Natural killer cell (primary cell): Measurements from ENCODE around the gene ERO1A. TPM values are rescaled to one million over a fixed set of nuclear protein-coding genes. Genes with fewer than 3 reads are reported as not detected.
A peak's percentile ranks its signal among the peaks of the same experiment; 100 is the strongest.

ENCODE experiments used
- ATAC-seq, 3 donors: fragments of 150-1000 bp in 2 of 3; fragments of 200-7000 bp in 1 of 3; cut with Tn5 transposase; 1 replicate in 1 of 3; 2 replicates in 2 of 3; pipeline ENCODE4 v1.10.0; 2021; ENCODE audit warnings: mild to moderate bottlenecking in 2 of 3, moderate library complexity in 2 of 3
- DNase-seq, 2 donors: peaks; one replicate each; pipeline versions ENCODE4 v3.0.0 to v3.0.0-alpha.2; 2013 to 2021; ENCODE audit warnings: mixed read lengths in 1 of 2
- H3K27ac ChIP-seq: one replicate; pipeline ENCODE4 v1.5.1; 2013; ENCODE audit warnings: mild to moderate bottlenecking, low read length
- H3K27me3 ChIP-seq: one replicate; pipeline ENCODE4 v1.6.1; 2013; ENCODE audit warnings: low read length; ENCODE audit not compliant: control insufficient read depth, insufficient read depth
- H3K36me3 ChIP-seq: one replicate; pipeline ENCODE4 v1.6.1; 2013; ENCODE audit warnings: low read length; ENCODE audit not compliant: control insufficient read depth, insufficient read depth
- H3K4me1 ChIP-seq: one replicate; pipeline ENCODE4 v1.6.1; 2013; ENCODE audit warnings: low read length; ENCODE audit not compliant: control insufficient read depth, insufficient read depth
- H3K4me3 ChIP-seq: one replicate; pipeline ENCODE4 v1.5.1; 2013; ENCODE audit warnings: low read length
- H3K9me3 ChIP-seq: one replicate; pipeline ENCODE4 v1.6.1; 2013; ENCODE audit warnings: low read length; ENCODE audit not compliant: control insufficient read depth, insufficient read depth
- H3K27ac Mint-ChIP-seq, 2 donors: one replicate each; pipeline ENCODE4 v1.8.0; 2022; ENCODE audit warnings: mild to moderate bottlenecking in 2 of 2, mixed read lengths in 2 of 2, moderate library complexity in 1 of 2
- H3K27me3 Mint-ChIP-seq, 2 donors: one replicate each; pipeline ENCODE4 v1.8.0; 2022; ENCODE audit warnings: low read depth in 2 of 2, mixed read lengths in 2 of 2
- H3K36me3 Mint-ChIP-seq: one replicate; pipeline ENCODE4 v1.8.0; 2022; ENCODE audit warnings: mixed read lengths
- H3K4me1 Mint-ChIP-seq, 2 donors: one replicate each; pipeline ENCODE4 v1.8.0; 2022; ENCODE audit warnings: mixed read lengths in 2 of 2
- H3K4me3 Mint-ChIP-seq: one replicate; pipeline ENCODE4 v1.8.0; 2022; ENCODE audit warnings: mild to moderate bottlenecking, moderate library complexity, mixed read lengths
- H3K9me3 Mint-ChIP-seq, 2 donors: one replicate each; pipeline ENCODE4 v1.8.0; 2022; ENCODE audit warnings: mixed read lengths in 2 of 2
- CTCF ChIP-seq: fragments of 200-600 bp; IDR thresholded peaks from one replicate; pipeline ENCODE4 v1.8.0; 2022; ENCODE audit warnings: antibody characterized with exemption
- WGBS: methylation state at CpG from one replicate; pipeline ENCODE4 v1.1.7; 2013; ENCODE audit warnings: missing lambda C conversion rate; ENCODE audit not compliant: insufficient coverage; 5-methylcytosine and 5-hydroxymethylcytosine counted together
- intact Hi-C: fragments of 100-400 bp; cut with micrococcal nuclease; formaldehyde crosslinking; loops from one replicate; pipeline ENCODE4 v1.14.2; 2022
- total RNA-seq, 4 donors: library from RNA; stranded (reverse); fragments of 120-200 nt in 1 of 4; gene quantifications; one replicate each; pipeline versions ENCODE4 v1.2.3 to v1.2.4, GENCODE V29; 2013 to 2022

ERO1A gene
- total RNA-seq, 3 donors from 2014 or later (not counting 1 experiment from before 2014, with no cell fraction given), result 35.4 to 47.7 (median 42.5) TPM

DNA sequence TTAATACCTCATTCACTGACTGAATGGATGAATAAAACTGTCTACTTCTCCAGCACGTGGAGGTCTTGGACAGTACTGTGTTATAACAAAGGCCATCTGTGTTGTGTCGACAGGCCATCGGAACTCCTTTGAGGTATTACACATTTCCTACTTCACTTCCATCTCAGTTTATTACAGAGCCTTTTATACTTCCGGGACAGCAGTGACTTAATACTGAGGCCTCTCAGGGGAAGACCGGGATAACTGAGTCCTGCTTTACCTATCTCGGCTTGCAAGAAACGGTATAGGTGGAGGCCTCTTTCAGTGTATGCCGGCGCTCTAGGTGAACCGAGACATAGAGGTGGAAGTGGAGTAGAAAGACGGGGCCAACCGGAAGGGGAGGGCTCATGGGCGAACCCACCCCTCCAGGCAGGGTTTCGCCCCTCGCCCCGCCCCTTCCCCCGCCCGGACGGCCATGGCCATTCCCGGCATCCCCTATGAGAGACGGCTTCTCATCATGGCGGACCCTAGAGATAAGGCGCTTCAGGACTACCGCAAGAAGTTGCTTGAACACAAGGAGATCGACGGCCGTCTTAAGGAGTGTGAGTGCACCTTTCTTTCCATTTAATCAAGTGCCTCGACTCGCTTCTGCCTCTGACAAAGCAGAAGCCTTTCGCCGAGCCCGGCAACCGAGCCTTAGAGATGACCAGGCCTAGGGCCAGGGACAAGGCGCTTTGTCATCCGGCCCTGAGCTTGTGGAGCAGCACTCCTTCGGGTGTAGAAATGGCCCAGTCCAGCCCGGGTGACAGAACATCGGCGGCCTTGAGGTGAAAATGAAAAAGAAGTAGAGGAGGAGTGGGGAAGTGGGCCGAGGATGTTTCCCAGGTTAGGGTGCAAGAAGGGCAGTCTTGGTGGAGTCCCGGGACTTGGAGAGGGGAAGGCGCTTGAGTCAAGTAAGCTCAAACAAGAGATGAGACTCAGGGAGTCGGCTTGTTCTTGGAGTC is 11.7 kb upstream of the ERO1A start, which contains the start of gene PSMC6:
PSMC6 (plus strand) TSS at position 477 of the 983 bp plus-strand sequence; CDS start at position 497, 20 bp downstream.
- H3K4me3 ChIP-seq, result peak within 1 kb of the TSS; percentile 75

DNA sequence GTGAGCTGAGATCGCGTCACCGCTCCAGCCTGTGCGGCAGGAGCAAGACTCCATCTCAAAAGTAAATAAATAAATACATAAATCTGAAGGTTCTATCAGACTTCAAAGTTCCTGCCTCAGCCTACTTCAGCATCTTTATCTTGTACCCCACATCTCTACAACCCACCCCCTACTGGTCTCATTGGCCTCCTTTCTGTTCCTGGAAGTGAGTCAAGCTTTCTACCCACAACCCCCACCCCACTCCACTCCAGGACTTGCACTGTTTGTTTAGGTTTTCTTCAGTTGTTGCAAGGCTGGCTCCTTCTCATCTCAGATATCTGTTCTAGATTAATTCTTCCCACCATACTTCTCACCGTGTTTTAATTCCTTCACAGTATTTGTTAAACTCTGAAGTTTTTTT is 10.9 kb upstream of the ERO1A start:
- H3K9me3 ChIP-seq, result no peaks in the 10 kb centered on the region
- H3K27ac Mint-ChIP-seq, result peak overlapping the region; percentile 97
- no peaks in the 10 kb centered on the region for H3K36me3 Mint-ChIP-seq
- intact Hi-C loops, result loop anchor here (5.0 kb wide), 2 partner anchors 86 to 154 kb away; partner anchors contain the start of genes GNPNAT1, GPR137C and TXNDC16
- TF ChIP-seq CTCF, result no peak
- H3K4me1 ChIP-seq, result peaks cover 10% of the 10 kb centered on the region
- peak overlapping the region; percentile 97 for H3K4me3 Mint-ChIP-seq
- peaks cover 23 to 30% of the 10 kb centered on the region in 2 donors for H3K4me1 Mint-ChIP-seq
- DNase-seq (peak in 1 of 2 donors; percentile 63), ATAC-seq (peak in 1 of 3 donors; percentile 11)
- H3K4me3 ChIP-seq, result no peak overlapping the region
- peaks cover 0 to 4% of the 10 kb centered on the region in 2 donors for H3K27me3 Mint-ChIP-seq
- 74% methylated on average over 4 of the region's 5 CpGs for WGBS
- H3K36me3 ChIP-seq, result peaks cover 20% of the 10 kb centered on the region
- peak overlapping the region; percentile 94 for H3K27ac ChIP-seq
- no peaks in the 10 kb centered on the region for H3K27me3 ChIP-seq
- no peaks in the 10 kb centered on the region for H3K9me3 Mint-ChIP-seq

More for the DNA sequence above, 11.7 kb upstream of the ERO1A start, which contains the start of gene PSMC6:
- H3K36me3 ChIP-seq, result peaks cover 27% of the 10 kb centered on the region
- DNase-seq (peak; percentile 85 to 96), ATAC-seq (peak; percentile 98 to 100 (median 99))
- H3K27ac ChIP-seq, result peak within 1 kb of the TSS; percentile 94
- peaks cover 10% of the 10 kb centered on the region for H3K4me1 ChIP-seq
- H3K27ac Mint-ChIP-seq, result peak within 1 kb of the TSS; percentile 97
- peaks cover 0 to 4% of the 10 kb centered on the region in 2 donors for H3K27me3 Mint-ChIP-seq
- H3K4me3 Mint-ChIP-seq, result peak within 1 kb of the TSS; percentile 97
- TF ChIP-seq CTCF, result no peak
- H3K4me1 Mint-ChIP-seq, result peaks cover 23 to 30% of the 10 kb centered on the region in 2 donors
- H3K9me3 Mint-ChIP-seq, result no peaks in the 10 kb centered on the region
- H3K27me3 ChIP-seq, result no peaks in the 10 kb centered on the region
- H3K9me3 ChIP-seq, result no peaks in the 10 kb centered on the region
- intact Hi-C loops, result loop anchor here (1.0 to 5.0 kb wide), 3 partner anchors 23 to 155 kb away; partner anchors contain the start of genes GNPNAT1, GPR137C, STYX and TXNDC16
- H3K36me3 Mint-ChIP-seq, result no peaks in the 10 kb centered on the region
- under 1% methylated on average over 43 of the region's 43 CpGs for WGBS

DNA sequence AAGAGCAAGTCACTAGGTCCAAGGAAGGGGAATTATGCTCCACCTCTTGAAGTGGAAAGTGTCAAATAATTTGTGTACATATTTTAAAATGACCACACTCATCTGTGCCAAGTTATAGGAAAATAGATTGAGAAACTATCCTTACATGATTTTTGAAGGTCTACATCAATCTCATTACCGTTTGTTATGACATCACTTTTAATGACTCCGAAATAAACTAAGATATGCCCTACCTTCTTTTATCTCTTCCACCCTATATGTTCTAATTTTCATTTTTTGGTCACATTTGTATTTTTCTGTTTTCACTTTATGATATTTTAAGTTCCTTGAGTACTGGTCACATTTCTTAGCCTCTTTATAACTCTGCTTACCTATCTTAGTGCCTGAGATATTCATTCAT is 8.3 kb upstream of the ERO1A start:
- Histone ChIP-seq H3K4me3 (no peak overlapping the region), H3K4me1 (peaks cover 10% of the 10 kb centered on the region), H3K27me3 (no peaks in the 10 kb centered on the region), H3K36me3 (peaks cover under 1% of the 10 kb centered on the region), H3K27ac (no peak overlapping the region), H3K9me3 (no peaks in the 10 kb centered on the region)
- intact Hi-C loops, result no loop called here
- H3K27ac Mint-ChIP-seq, result no peak overlapping the region
- no CpG with 5 or more reads among the region's 2 CpGs for WGBS
- no peak for TF ChIP-seq CTCF
- H3K9me3 Mint-ChIP-seq, result no peaks in the 10 kb centered on the region
- no peak for DNase-seq
- H3K4me1 Mint-ChIP-seq, result peaks cover 23 to 25% of the 10 kb centered on the region in 2 donors
- no peak for ATAC-seq
- peaks cover 0 to 4% of the 10 kb centered on the region in 2 donors for H3K27me3 Mint-ChIP-seq
- no peak overlapping the region for H3K4me3 Mint-ChIP-seq
- no peaks in the 10 kb centered on the region for H3K36me3 Mint-ChIP-seq
